Measurements from ENCODE around the gene AMBN.

GRCh38 chr4:70564033-70564432 lies 28.0 kb upstream of the AMBN start:
- TF ChIP-seq, protein P1, sequence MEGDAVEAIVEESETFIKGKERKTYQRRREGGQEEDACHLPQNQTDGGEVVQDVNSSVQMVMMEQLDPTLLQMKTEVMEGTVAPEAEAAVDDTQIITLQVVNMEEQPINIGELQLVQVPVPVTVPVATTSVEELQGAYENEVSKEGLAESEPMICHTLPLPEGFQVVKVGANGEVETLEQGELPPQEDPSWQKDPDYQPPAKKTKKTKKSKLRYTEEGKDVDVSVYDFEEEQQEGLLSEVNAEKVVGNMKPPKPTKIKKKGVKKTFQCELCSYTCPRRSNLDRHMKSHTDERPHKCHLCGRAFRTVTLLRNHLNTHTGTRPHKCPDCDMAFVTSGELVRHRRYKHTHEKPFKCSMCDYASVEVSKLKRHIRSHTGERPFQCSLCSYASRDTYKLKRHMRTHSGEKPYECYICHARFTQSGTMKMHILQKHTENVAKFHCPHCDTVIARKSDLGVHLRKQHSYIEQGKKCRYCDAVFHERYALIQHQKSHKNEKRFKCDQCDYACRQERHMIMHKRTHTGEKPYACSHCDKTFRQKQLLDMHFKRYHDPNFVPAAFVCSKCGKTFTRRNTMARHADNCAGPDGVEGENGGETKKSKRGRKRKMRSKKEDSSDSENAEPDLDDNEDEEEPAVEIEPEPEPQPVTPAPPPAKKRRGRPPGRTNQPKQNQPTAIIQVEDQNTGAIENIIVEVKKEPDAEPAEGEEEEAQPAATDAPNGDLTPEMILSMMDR (IDR thresholded peaks at IDR 0.05; ENCODE audit: low read depth, low read length, poor library complexity, severe bottlenecking): no peak
- TF ChIP-seq EZH2phosphoT487 (IDR thresholded peaks at IDR 0.05; ENCODE audit: borderline replicate concordance, low read length): no peak

Measured in DOHH2 (cell line).